Stimulated activated CD4-positive, alpha-beta T cell treated with anti-CD3 and anti-CD28 coated beads, Interleukin-4, amount 100 ng/mL, for 4 hours (primary cell): Measurements from ENCODE around the gene SLC44A5.
"Not testable (repeated sequence)": the region's sequence is repeated elsewhere in the genome, so short reads cannot be mapped to it uniquely, and the experiment has no call there.

Source experiments
- DNase-seq, 2 experiments: peaks; one replicate each; pipeline ENCODE4 v3.0.0-alpha.2; 2020

Gene SLC44A5

DNA sequence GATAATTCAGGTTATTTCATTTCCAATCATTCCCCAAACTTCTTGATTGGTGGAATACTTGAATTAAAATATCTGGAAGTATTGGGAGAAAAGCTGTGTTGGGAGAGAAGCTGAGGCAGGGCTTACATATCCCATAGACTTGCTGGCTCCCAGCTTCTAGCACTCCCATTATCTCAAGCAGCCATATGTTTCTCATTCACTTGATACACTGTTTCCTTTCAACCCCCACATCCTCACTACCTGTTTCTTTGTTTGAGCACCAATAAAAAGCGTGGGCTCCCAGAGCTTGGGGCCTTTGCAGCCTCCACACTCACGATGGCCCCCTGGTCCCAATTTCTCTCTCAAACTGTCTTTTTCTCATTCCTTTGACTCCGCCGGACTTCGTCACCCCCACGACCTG lies 256.6 kb downstream of the SLC44A5 start:
- DNase-seq = not testable (repeated sequence)

DNA sequence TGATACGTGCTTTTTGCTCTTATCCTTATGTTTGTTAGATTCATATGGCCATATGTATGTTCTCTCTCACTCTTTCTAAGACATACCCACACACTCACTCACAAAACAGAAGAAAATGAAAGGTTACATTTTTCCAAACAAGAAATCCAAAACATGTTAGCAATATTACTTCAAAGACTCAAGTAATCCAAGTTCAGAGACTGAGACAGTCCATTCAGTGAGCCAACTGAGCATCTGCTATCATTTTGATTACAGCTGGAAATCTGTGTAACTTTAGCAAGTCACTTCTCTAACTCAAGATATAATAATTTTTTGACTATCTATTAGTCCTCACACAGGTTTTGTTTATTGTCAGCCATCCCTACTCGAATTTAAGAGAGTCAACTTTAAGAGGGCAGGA lies 257.9 kb downstream of the SLC44A5 start:
- DNase-seq = no peak

DNA sequence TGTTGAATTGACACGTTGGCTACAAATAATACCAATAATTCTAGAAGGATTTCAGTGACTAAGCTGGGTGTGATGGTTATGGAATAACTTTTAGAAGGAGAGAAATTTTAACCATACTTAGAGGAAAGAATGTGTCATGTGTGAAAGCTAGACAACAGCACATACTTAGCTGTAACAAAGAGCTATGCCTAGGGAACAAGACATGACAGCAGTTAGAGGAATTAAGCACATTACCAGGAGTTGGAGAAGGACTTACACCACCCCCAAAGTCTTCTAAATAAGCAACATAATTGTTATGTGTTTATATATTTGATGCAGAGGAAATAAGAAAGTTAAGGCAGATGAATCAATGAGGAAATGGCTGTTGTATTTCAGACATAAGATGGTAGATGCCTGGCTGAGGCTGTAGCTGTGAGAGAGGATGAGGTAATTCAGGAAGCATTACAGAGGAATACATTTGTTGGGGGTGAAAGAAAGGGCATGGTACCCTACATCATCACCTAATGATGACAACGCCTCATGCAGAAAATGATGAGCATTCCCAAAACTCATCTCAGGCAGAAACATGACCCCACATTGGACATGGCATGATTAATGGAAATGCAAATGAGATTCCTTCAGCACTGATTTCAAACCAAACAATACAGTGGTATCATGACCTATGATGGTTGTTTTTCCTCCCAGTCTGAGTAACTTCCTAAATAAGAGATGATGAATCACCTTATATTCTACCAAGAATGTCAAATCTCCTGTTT lies 265.2 kb downstream of the SLC44A5 start:
- DNase-seq = no peak

DNA sequence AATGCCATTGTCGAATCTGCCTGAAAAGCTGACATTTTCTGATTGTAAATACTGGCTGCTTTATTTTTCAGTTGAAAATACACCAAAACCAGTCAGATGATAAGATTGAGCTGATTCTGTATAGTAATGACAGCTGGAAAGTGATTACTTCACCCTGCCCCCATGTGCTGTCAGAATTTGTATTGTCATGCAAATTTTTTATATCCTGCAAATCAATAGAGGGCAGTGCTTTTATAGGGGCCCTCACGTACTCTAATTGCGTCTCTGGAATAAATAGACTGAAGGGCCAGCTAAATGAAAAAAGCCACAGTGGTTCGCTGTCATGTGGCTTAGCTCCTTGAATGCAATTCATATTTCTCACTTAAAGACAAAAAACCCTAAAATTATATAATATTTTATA lies 268.1 kb downstream of the SLC44A5 start:
- DNase-seq = no peak

DNA sequence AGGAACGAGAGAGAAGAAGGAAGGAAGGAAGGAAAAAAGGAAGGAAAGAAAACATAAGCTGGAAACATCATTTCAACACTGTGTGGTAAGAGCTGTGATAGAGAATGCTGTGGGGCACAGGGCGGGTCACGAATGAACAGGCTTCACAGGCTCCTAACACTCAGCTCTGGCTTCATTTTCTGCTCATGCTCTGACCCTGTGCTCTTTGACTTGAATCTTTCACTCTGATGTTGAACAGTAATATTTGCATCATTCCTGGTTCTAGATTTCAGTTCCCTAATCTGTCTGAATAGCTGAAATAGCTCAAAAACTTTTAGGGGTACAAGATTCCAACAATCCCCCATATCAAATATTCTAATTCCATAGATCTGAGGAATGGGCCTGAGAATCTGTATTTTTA lies 269.4 kb downstream of the SLC44A5 start:
- DNase-seq = no peak

DNA sequence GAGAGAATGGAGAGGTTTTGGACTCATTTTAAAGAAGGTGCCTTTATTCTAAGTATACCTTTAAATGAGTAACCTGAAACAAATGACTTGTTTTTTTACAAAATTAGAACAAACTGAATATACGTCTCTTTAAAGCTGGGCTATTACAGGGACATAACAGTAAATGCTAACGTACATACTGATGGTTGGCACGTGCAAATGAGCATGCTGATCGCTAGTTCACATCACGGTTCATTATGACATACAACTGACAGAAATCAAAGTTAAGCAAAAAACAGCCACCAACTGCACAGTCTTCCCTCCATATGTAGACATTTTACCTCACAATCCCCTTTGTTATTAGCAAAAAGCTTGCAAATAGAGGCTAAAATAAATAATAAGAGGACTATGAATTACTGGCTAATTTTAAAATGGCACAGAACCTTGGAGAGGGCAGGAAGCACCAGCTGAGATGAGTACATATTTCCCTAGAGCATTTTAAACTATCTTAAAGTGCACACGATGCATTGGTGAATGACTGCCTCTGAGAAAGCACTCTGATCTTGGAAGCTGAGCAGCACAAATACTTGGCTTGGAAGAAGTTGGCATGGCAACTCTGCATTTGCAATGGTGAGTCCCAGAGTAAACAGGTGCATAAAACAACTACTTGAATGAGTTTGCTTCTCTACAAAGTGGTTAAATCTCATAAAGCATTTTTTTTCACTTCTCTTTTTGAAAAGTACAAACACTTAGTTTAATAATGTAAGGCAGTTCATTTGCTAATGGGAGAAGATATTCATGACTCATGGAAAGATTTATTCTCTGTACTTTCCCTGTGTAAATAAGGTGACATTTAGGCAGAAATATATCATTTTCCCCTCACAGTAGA lies 272.1 kb downstream of the SLC44A5 start:
- DNase-seq = no peak

DNA sequence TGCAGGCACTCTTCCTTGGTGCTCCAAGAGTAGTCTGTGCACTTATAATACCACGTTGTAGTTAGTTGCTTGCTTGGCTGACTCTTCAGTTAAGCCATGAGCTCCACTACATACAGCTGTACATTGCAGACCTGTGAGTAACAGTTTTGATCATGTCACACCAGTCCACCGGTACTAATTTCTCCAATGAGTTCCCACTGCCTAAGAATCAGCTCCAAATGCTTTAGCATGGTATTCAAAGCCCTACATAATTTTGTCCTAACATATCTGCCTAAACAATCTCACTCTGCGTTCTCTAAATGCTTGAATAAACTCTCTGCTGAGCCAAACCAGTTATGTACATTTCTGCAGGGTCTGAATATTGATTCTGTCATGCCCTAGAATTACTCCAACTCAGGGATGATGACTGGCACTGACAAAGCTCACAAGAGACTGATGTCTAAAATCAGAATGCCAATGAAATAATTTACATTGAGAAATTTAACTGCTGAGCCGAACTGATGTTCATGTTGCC lies 276.0 kb downstream of the SLC44A5 start:
- DNase-seq = no peak

DNA sequence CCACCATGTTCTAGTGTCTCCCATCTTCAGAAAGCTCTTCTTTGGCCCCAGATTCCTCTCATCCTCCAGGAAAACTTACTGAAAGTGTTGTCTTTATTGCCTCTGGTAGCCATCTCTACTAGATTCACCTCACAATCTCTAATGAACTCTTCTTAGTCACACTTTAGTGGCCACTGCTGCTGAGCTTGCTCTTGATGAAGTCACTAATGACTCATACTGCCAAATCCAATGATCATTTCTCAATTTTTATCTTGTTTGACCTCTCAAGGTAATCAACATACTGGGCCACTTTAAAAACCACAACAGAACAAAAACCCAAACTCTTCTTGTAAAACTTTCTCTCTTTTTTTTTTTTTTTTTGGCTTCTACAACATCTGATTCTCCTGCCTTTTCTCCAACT lies 280.3 kb downstream of the SLC44A5 start:
- DNase-seq = no peak

DNA sequence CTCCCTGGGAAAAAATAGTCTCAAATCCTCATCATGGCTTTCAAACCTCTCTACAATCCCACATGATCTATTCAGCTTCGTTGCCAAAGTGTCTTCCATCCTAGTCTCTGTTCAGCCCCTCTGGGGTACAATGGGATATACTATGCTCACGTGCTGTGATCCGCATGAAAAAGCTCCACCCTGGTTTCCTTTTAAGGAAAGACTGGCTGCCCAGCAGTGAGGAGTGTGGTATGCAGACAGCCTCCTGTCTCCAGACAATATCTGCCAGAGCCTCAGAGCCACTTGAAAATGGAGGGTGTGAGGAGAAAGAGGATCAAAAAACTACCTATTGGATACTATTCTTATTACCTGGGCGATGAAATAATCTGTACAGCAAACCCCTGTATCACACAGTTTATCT lies 282.2 kb downstream of the SLC44A5 start:
- DNase-seq = no peak

DNA sequence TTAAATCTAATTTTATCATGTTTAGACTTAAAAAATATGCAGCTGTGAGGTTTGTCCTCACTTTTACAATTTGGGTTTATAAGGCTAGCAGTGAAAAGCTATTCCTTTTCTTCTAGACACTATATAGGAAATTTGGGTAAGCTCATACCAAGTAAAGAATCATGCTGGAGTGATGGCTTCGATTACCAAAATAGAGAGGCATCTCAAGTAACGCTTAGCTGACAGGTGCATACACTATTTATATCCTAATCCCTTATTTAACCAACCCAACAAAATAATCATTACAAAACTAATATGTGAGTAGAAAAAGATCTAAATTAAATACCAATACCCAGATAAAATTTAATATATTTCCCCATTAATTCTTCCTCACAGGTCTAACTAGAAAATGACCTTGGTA lies 283.5 kb downstream of the SLC44A5 start:
- DNase-seq = no peak

DNA sequence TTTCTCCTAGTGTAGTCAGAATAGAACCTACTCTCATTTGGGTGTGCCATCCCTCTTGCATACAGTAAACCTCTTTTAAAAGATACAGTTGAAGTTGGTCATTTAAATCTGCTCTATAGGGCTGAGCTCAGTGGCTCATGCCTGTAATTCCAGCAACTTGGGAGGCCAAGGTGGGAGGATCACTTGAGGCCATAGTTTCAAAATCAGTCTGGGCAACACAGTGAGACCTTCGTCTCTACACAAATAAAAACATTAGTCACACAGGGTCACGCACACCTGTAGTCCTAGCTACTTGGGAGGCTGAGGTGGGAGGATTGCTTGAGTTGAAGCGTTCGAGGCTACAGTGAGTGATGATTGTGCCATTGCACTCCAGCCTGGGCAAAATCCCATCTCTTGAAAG lies 292.9 kb downstream of the SLC44A5 start:
- DNase-seq = no peak

DNA sequence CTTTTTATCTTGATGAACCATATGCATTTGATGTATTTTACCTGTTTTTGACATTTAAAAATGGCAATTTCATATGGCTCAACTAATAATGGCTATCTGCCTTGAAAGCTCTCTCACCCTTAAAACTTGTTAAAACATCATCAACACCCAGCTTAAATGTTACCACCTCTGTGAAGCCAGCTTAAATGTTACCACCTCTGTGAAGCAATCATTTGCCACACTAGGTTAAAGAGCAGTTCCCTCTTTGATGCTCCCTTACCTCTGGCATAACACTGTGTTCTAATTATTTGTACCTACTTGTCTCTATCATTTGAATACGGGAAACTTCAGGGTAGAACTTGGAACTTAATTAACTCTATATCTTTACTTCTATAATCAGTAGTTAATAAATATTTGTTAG lies 294.7 kb downstream of the SLC44A5 start:
- DNase-seq = no peak

DNA sequence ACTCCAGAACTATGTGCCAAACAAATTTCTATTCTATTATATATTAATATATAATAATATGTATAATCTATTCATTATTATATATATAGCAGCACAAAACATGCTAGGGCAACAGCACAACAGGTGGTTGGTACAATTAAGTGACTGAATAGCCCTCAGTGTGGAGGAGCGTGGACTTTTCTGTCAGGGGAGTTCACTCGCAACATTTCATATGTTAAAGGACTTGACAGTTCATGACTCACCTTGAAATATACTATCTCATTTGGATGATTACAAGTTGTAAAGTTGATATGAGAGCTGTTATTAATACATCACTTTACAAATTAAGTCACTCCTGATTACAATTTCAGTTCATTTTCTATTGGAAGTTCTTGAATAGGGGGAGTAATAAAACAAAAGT lies 298.3 kb downstream of the SLC44A5 start:
- DNase-seq = no peak

DNA sequence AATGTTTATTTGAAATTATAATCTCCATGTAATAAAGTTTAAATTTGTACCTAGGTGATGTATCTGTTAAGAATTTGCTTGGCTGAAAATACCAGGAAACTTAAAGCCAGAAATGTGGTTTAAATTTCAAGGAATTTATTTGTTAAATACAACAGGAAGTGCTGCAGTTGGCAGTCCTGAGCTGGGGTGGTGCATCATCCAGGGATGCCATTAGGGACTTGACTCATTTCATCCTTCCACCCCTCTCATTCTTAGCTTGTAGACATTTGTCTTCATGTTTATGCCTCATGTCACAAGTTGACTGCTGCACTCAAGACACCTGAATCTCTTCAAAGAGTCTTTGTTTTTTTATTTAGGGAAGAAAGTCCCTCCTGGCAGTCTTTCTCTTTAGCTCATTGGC lies 300.8 kb downstream of the SLC44A5 start:
- DNase-seq = no peak

DNA sequence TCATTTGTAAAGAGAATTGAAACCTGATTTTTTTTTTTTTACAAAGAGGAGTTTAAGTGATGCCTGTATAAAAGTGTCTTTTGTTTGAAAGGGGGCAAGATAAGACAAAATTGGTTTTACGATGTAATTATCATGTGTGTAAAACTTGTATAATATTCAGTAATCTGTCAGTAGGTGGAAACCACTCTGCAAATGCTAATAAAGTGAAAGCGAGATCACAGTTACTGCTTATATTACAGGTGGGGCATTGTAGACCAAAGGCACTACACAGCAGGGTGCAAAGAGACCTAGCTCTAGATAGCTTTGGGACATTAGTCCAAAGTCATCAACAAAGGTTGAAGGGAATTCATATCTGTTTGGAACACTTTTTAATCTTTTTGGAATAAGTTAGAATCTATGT lies 302.5 kb downstream of the SLC44A5 start:
- DNase-seq = no peak

DNA sequence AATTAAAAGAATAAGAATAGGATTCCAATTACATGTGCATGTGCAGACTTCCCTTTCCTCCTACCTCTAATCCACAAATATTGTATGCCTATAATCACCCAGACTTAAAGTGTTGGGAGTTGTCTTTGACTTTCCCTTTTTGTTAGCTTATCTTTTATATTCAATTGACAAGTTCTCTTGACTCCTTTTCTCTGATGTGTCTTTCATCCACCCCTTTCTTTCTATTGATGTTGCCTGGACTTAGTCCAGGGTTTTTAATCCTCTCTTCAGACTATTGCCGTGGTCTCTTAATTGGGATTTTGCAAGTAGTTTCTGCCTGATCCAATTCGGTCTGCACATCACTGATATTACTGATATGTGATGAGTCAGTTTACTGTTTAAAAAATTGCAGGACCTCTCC lies 305.9 kb downstream of the SLC44A5 start:
- no peak for DNase-seq

DNA sequence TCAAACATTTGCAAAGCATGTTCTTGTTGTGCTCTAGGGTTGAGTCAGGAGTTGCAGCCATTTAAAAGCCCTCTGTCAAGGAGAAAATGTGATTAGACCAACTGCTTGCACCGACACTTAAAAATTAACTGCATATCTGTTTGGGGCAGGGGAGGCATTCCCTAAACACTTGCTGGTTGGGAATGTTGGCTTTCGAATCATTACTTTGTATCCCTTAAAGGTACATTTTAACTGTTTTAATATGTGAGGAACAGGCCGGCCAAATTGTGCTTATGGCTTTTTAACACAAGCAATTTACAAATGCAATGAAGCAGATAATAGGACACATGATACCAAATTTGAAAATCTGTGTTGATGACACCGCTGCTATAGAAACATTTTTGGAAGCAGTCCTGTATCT lies 317.6 kb downstream of the SLC44A5 start:
- DNase-seq = no peak

DNA sequence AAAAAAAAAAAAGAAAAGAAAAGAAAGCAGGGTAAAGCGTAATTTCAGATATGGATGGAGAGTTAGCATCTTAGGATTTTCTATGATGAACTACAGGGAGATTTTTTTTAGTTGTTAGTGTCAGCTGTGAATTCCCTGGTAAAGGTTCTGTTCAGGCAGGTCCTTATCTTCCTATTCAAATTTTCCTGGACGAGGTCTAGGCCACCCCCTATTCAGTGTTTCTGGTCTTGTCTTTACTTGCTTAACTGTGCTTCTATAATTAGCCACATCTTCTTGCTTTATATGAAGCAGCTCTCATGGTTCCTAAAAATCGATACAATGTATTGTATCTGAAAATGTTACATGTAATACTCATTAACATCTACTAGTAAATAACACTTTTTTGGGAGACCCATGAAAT lies 318.9 kb downstream of the SLC44A5 start:
- no peak for DNase-seq

DNA sequence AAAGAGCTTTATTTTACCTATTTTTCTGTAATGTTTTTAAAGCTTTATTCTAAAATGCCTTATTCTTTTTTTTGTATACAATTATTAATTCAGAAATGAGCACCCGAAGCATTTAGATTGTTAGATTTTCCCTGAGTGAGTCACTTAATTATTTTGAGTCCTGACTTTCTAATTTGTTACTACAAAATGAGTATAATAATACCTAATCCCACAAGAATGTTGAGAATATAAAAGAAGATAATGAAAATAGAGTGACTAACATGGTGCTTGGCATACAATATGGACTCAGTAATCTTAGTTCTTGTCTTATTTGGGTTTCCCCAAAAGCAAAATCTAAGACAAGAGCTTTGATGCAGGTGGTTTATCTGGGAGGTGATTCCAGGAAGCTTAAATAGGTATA lies 334.5 kb downstream of the SLC44A5 start:
- no peak for DNase-seq

DNA sequence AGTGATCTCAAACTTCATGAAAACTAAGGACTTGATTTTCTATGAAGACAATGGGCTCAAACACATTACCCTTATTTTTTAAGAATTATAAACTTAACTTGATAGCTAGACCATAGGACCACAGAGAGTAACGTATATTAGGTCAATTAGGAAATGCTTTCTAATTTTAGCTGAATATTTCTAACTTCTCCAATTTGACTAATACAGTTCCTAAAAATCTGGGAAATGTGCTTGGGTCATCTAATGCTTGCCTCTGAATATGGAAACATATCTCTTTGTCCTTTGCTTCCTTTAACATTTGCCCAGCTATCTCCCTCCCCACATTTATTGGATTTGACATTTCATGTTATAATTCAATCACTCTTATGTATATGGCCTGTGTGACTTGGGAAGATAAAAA lies 335.3 kb downstream of the SLC44A5 start:
- DNase-seq = no peak

DNA sequence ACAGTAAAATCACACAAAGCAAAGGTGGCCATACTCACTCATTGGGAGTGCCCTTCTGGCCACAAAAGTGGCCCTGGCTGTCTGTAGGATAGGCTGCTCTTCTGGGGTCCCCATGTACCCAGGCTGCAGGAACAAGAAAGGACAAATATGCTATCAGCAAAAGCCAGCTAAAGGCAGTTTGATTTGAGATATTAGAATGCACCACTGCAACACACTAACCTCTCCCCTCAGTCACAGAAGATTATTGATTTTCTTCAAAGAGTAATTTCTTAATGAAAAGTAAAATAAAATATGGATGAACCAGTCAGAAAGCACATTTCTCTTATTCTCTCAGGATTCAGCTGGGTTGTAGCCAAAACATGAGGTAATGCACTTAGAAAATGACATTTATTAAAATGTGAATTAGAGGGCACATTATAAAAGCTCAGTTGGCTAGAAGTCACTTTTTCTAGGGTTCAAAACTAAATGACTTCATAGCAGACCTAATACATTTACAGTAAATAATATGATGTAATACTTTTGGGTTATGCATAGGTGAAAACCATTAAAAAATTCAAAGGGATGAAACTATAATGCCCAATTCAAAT lies 335.9 kb downstream of the SLC44A5 start:
- DNase-seq = no peak

DNA sequence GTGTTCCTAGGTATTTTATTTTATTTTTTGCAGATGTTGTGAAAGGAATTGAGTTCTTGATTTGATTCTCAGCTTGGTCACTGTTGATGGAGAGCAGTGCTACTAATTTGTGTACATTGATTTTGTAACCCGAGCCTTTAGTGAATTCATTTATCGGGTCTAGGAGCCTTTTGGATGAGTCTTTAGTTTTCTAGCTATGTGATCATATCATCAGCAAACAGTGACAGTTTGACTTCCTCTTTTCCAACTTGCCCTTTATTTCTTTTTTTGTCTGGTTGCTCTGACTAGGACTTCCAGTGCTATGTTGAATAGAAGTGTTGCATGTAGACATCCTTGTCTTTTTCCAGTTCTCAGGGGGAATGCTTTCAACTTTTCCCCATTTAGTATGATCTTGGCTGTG lies 337.8 kb downstream of the SLC44A5 start:
- DNase-seq = no peak

DNA sequence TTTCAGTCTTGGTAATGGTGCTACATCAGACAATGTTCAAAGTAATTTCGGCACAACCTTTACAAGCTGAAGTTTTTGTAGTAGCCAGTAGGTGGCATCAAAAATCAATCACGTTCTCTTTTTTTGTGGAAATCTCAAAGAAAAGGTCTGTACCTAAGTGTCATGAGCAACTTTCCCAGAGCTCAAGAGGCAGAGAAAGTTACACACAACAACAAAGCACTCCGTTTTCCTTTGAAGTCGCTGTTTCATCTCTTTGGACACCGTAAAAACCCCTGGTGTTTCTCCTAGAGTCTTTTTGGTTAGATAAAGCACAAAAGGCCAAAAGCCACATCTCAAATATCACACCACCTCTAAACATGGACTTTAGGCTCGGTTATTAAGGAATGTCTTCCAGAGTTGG lies 345.1 kb downstream of the SLC44A5 start:
- no peak for DNase-seq

DNA sequence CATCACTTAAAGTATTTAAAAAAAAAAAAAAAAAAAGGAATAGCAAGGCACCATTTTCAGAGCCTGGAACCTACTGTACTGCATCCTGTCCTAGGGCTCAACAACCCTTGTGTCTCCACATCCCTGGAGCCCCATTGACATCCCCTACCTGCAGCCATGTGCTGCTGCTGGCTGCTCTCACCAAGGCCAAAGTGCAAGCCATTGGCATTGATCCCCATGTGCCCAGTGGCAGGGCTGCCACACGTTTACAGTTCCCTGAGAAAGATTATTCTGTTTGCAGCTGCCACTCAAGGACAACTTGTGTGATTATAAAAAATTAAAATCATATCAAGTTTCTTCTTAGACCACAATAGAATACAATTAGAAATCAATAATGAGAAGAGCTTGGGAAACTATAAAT lies 346.8 kb downstream of the SLC44A5 start:
- no peak for DNase-seq
